ENCODE results near the gene METTL24.
"Not testable (repeated sequence)": the region's sequence is repeated elsewhere in the genome, so short reads cannot be mapped to it uniquely, and the experiment has no call there.

The METTL24 gene

GRCh38 chr6:110307368-110307767, 50.8 kb downstream of the METTL24 start:
- DNase-seq, result no peak

GRCh38 chr6:110305832-110306231, 52.3 kb downstream of the METTL24 start:
- not testable (repeated sequence) for DNase-seq

GRCh38 chr6:110303692-110304091, 54.5 kb downstream of the METTL24 start:
- not testable (repeated sequence) for DNase-seq

GRCh38 chr6:110298916-110299315, 59.2 kb downstream of the METTL24 start:
- DNase-seq, result no peak

GRCh38 chr6:110298411-110298810, 59.7 kb downstream of the METTL24 start:
- no peak for DNase-seq

GRCh38 chr6:110296241-110297025, 61.7 kb downstream of the METTL24 start:
- DNase-seq, result no peak

- peak; percentile 83 for DNase-seq
These were observed 62.5 kb downstream of the METTL24 start for GRCh38 chr6:110295451-110296165.

GRCh38 chr6:110287462-110288341, 70.4 kb downstream of the METTL24 start:
- peak; percentile 67 for DNase-seq

GRCh38 chr6:110285306-110286060, 72.7 kb downstream of the METTL24 start:
- no peak for DNase-seq

GRCh38 chr6:110284855-110285254, 73.3 kb downstream of the METTL24 start:
- DNase-seq, result no peak

GRCh38 chr6:110283657-110284056, 74.5 kb downstream of the METTL24 start:
- DNase-seq, result no peak

- DNase-seq, result no peak
These were observed 75.7 kb downstream of the METTL24 start for GRCh38 chr6:110282412-110282811.

GRCh38 chr6:110277100-110277665, 81.0 kb downstream of the METTL24 start:
- DNase-seq, result no peak

GRCh38 chr6:110272781-110273180, 85.4 kb downstream of the METTL24 start:
- peak; percentile 76 for DNase-seq

GRCh38 chr6:110271732-110272022, 86.5 kb downstream of the METTL24 start:
- DNase-seq, result no peak

- DNase-seq, result no peak
These were observed 88.0 kb downstream of the METTL24 start for GRCh38 chr6:110270165-110270564.

GRCh38 chr6:110269623-110270022, 88.5 kb downstream of the METTL24 start:
- no peak for DNase-seq

- no peak for DNase-seq
These were observed 91.2 kb downstream of the METTL24 start for GRCh38 chr6:110266996-110267395.

GRCh38 chr6:110265273-110265672, 92.9 kb downstream of the METTL24 start:
- DNase-seq, result no peak

- DNase-seq, result no peak
These were observed 101.8 kb downstream of the METTL24 start for GRCh38 chr6:110256366-110256765.

- DNase-seq, result no peak
These were observed 102.9 kb downstream of the METTL24 start for GRCh38 chr6:110255211-110255750.

GRCh38 chr6:110250838-110251237, 107.3 kb downstream of the METTL24 start:
- no peak for DNase-seq

Data from NCI-H146 (cell line).